ENCODE measurements around the gene TCF12.

The TCF12 gene

GRCh38 chr15:56987286-56987685, 68.8 kb downstream of the TCF12 start:
- DNase-seq (ENCODE audit: extremely low read depth, low read depth), result no peak
- no peak for TF ChIP-seq CTCF (IDR thresholded peaks at IDR 0.05; ENCODE audit: low read depth, low read length, missing control alignments)
- H3K4me3 ChIP-seq (replicated peaks; ENCODE audit: low read depth, low read length), result no peak overlapping the region

GRCh38 chr15:56988219-56988618, 69.8 kb downstream of the TCF12 start:
- no peak for TF ChIP-seq CTCF (IDR thresholded peaks at IDR 0.05; ENCODE audit: low read depth, low read length, missing control alignments)
- DNase-seq (ENCODE audit: extremely low read depth, low read depth), result no peak
- H3K4me3 ChIP-seq (replicated peaks; ENCODE audit: low read depth, low read length), result no peak overlapping the region

GRCh38 chr15:56989411-56989924, 71.0 kb downstream of the TCF12 start:
- DNase-seq (ENCODE audit: extremely low read depth, low read depth), result no peak
- TF ChIP-seq CTCF (IDR thresholded peaks at IDR 0.05; ENCODE audit: low read depth, low read length, missing control alignments), result no peak
- no peak overlapping the region for H3K4me3 ChIP-seq (replicated peaks; ENCODE audit: low read depth, low read length)

GRCh38 chr15:56991017-56991416, 72.6 kb downstream of the TCF12 start:
- no peak overlapping the region for H3K4me3 ChIP-seq (replicated peaks; ENCODE audit: low read depth, low read length)
- no peak for TF ChIP-seq CTCF (IDR thresholded peaks at IDR 0.05; ENCODE audit: low read depth, low read length, missing control alignments)
- DNase-seq (ENCODE audit: extremely low read depth, low read depth), result no peak

GRCh38 chr15:56992725-56993124, 74.3 kb downstream of the TCF12 start:
- no peak overlapping the region for H3K4me3 ChIP-seq (replicated peaks; ENCODE audit: low read depth, low read length)
- no peak for TF ChIP-seq CTCF (IDR thresholded peaks at IDR 0.05; ENCODE audit: low read depth, low read length, missing control alignments)
- no peak for DNase-seq (ENCODE audit: extremely low read depth, low read depth)

- no peak overlapping the region for H3K4me3 ChIP-seq (replicated peaks; ENCODE audit: low read depth, low read length)
- no peak for DNase-seq (ENCODE audit: extremely low read depth, low read depth)
- no peak for TF ChIP-seq CTCF (IDR thresholded peaks at IDR 0.05; ENCODE audit: low read depth, low read length, missing control alignments)
These were observed 75.8 kb downstream of the TCF12 start for GRCh38 chr15:56994280-56994679.

- DNase-seq (ENCODE audit: extremely low read depth, low read depth), result no peak
- no peak overlapping the region for H3K4me3 ChIP-seq (replicated peaks; ENCODE audit: low read depth, low read length)
- no peak for TF ChIP-seq CTCF (IDR thresholded peaks at IDR 0.05; ENCODE audit: low read depth, low read length, missing control alignments)
These were observed 77.6 kb downstream of the TCF12 start for GRCh38 chr15:56996093-56996492.

Data from HFF-Myc (cell line).